GM20431 (cell line): ENCODE results near the gene KCNT2.
"Not testable (repeated sequence)": the region's sequence is repeated elsewhere in the genome, so short reads cannot be mapped to it uniquely, and the experiment has no call there.

Experiments
- in situ Hi-C: fragments of 300-500 bp; cut with MseI, MboI; formaldehyde crosslinking; loops from one replicate; pipeline ENCODE4 v1.15.0; 2020; ENCODE audit warnings: low sequenced_read_pairs; ENCODE audit not compliant: unreplicated experiment

The KCNT2 gene

GRCh38 chr1:196263086-196263485 is 345.2 kb downstream of the KCNT2 start:
- in situ Hi-C loops: not testable (repeated sequence)

- in situ Hi-C loops: no loop called here
Observed at GRCh38 chr1:196260270-196260669, 348.0 kb downstream of the KCNT2 start.

GRCh38 chr1:196259316-196259715 is 348.9 kb downstream of the KCNT2 start:
- in situ Hi-C loops: no loop called here

GRCh38 chr1:196255762-196256161 is 352.5 kb downstream of the KCNT2 start:
- in situ Hi-C loops: no loop called here

- in situ Hi-C loops: no loop called here
Observed at GRCh38 chr1:196229546-196229945, 378.7 kb downstream of the KCNT2 start.

- in situ Hi-C loops: no loop called here
Observed at GRCh38 chr1:196214866-196215265, 393.4 kb downstream of the KCNT2 start.

GRCh38 chr1:196209983-196210382 is 398.3 kb downstream of the KCNT2 start:
- in situ Hi-C loops: no loop called here

- in situ Hi-C loops: no loop called here
Observed at GRCh38 chr1:196209265-196209664, 399.0 kb downstream of the KCNT2 start.

- in situ Hi-C loops: no loop called here
Observed at GRCh38 chr1:196207612-196208217, 400.5 kb downstream of the KCNT2 start.

GRCh38 chr1:196205882-196206281 is 402.4 kb downstream of the KCNT2 start:
- in situ Hi-C loops: no loop called here

- in situ Hi-C loops: no loop called here
Observed at GRCh38 chr1:196196486-196196885, 411.8 kb downstream of the KCNT2 start.

GRCh38 chr1:196193896-196194559 is 414.2 kb downstream of the KCNT2 start:
- in situ Hi-C loops: no loop called here

GRCh38 chr1:196183941-196184340 is 424.3 kb downstream of the KCNT2 start:
- in situ Hi-C loops: no loop called here

GRCh38 chr1:196181594-196181878 is 426.7 kb downstream of the KCNT2 start:
- in situ Hi-C loops: no loop called here

- in situ Hi-C loops: no loop called here
Observed at GRCh38 chr1:196180847-196181593, 427.2 kb downstream of the KCNT2 start.

GRCh38 chr1:196178083-196178635 is 430.1 kb downstream of the KCNT2 start:
- in situ Hi-C loops: no loop called here
